AG04449 (cell line): ENCODE data around the gene DEFB123.

Experiments
- CTCF ChIA-PET: fragments of 350-600 bp; formaldehyde crosslinking; extraction: SDS; loops from one replicate; lab custom pipeline; 2021; ENCODE audit warnings: antibody characterized with exemption; lab: Yijun Ruan, JAX
- POLR2A ChIA-PET: fragments of 400-600, 350-600 bp; formaldehyde crosslinking; extraction: SDS; loops from one replicate; lab custom pipeline; 2020; ENCODE audit warnings: antibody characterized with exemption, inconsistent platforms; lab: Yijun Ruan, JAX
- DNase-seq: peaks from one replicate; pipeline ENCODE4 v3.0.0-alpha.2; 2010; ENCODE audit warnings: low read depth, low spot score
- H3K4me3 ChIP-seq: 2 replicates; pipeline ENCODE4 v1.5.1; 2011; ENCODE audit warnings: low read depth, mild to moderate bottlenecking, control low read depth, low read length
- CTCF ChIP-seq: IDR thresholded peaks from one replicate; pipeline ENCODE4 v1.5.1; 2011; ENCODE audit warnings: mild to moderate bottlenecking, moderate library complexity, low read length, control low read depth, inconsistent platforms; ENCODE audit not compliant: insufficient read depth; ENCODE audit errors: missing control alignments

The DEFB123 gene

GRCh38 chr20:31473331-31474096 is 33.1 kb downstream of the DEFB123 start:
- H3K4me3 ChIP-seq, result no peak overlapping the region
- ChIA-PET POLR2A (no interaction called here), CTCF (interaction anchor here (1.0 to 7.9 kb wide), 4 partner anchors 13 to 30 kb away, joined by 3 to 41 read pairs (median 11); no protein-coding TSS in a partner anchor)
- DNase-seq, result no peak
- no peak for TF ChIP-seq CTCF

GRCh38 chr20:31474097-31474436 is 33.6 kb downstream of the DEFB123 start:
- ChIA-PET POLR2A (no interaction called here), CTCF (interaction anchor here (1.1 to 7.9 kb wide), 3 partner anchors 14 to 30 kb away, joined by 3 to 41 read pairs (median 18); no protein-coding TSS in a partner anchor)
- no peak for TF ChIP-seq CTCF
- no peak overlapping the region for H3K4me3 ChIP-seq
- DNase-seq, result no peak

- POLR2A ChIA-PET, result no interaction called here
- no peak for TF ChIP-seq CTCF
- H3K4me3 ChIP-seq, result no peak within 1 kb of the TSS
- CTCF ChIA-PET, result interaction anchor here (0.9 to 7.9 kb wide), 3 partner anchors 14 to 29 kb away, joined by 3 to 41 read pairs (median 18); no protein-coding TSS in a partner anchor
- DNase-seq, result no peak
Measured at GRCh38 chr20:31474758-31475427, 34.5 kb downstream of the DEFB123 start, which contains the start of the genes DEFB124 and REM1. DEFB124 (minus strand) TSS chr20:31475127; CDS start chr20:31473013, 2,114 bp downstream. REM1 (plus strand) TSS chr20:31475288; CDS start chr20:31476446, 1,158 bp downstream.

- DNase-seq, result no peak
- ChIA-PET POLR2A (no interaction called here), CTCF (interaction anchor here (0.9 to 7.9 kb wide), 2 partner anchors 15 to 28 kb away, joined by 3 to 41 read pairs; no protein-coding TSS in a partner anchor)
- no peak for TF ChIP-seq CTCF
- H3K4me3 ChIP-seq, result no peak overlapping the region
Measured at GRCh38 chr20:31475472-31476293, 35.3 kb downstream of the DEFB123 start.

GRCh38 chr20:31476294-31476585 is 35.8 kb downstream of the DEFB123 start:
- TF ChIP-seq CTCF, result no peak
- CTCF ChIA-PET, result interaction anchor here (7.9 kb wide), 1 partner anchor 27 kb away, joined by 41 read pairs; no protein-coding TSS in a partner anchor
- H3K4me3 ChIP-seq, result no peak overlapping the region
- no peak for DNase-seq
- POLR2A ChIA-PET, result no interaction called here
